ENCODE data around the gene GPR173.

Gene GPR173

DNA sequence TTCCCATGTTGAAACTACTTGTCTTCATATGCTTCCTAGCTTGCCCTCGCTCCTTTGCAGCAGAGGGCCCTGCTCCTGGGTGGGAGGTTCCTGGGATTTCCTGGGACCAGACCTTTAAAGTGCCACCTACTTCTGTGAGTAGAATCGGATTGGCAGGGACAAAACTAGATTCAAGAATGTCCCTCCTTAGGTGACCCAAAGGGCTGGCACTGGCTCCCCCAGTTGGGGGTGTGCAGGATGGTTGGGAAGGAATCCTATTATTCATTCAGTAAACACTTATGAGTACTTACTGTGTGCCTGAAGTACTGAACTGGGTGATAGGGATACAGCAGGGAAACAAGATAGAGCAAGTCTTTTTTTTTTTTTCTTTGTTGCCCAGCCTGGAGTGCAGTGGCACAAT lies 42.8 kb downstream of the GPR173 start:
- H3K4me3 Mint-ChIP-seq = no peak overlapping the region
- no peak overlapping the region for H3K27ac Mint-ChIP-seq
- H3K9me3 Mint-ChIP-seq = no peaks in the 10 kb centered on the region
- H3K4me1 Mint-ChIP-seq (ENCODE audit: low read depth) = peaks cover 44% of the 10 kb centered on the region
- H3K36me3 Mint-ChIP-seq (ENCODE audit: low read depth) = peaks cover 15% of the 10 kb centered on the region
- no peaks in the 10 kb centered on the region for H3K27me3 Mint-ChIP-seq

DNA sequence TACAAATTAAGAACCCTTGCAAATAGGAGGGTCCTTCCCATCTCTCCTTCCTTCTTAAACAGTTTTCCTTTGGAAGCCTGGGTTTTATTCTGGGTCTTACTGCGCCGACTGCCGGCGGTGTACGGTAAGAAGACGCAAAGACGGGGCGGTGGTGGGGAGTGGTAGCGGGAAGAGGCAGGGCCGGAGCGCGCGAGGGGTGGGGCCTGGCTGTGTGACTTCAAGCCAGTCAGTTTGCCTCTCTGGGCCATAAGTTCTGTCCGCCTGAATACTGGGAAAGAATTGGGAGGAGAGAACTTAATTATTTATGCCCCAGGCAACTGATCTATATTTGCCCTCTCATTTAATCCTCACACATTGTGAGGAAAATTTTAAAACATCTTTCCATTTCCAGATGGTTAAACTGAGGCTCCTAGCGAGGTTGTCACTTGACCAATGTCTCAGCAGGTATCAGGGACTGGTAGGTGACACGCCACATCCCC lies 44.6 kb downstream of the GPR173 start:
- H3K9me3 Mint-ChIP-seq = no peaks in the 10 kb centered on the region
- peak overlapping the region; percentile 92 for H3K4me3 Mint-ChIP-seq
- peaks cover 27% of the 10 kb centered on the region for H3K4me1 Mint-ChIP-seq (ENCODE audit: low read depth)
- peak overlapping the region; percentile 92 for H3K27ac Mint-ChIP-seq
- no peaks in the 10 kb centered on the region for H3K27me3 Mint-ChIP-seq
- H3K36me3 Mint-ChIP-seq (ENCODE audit: low read depth) = peaks cover 3% of the 10 kb centered on the region

DNA sequence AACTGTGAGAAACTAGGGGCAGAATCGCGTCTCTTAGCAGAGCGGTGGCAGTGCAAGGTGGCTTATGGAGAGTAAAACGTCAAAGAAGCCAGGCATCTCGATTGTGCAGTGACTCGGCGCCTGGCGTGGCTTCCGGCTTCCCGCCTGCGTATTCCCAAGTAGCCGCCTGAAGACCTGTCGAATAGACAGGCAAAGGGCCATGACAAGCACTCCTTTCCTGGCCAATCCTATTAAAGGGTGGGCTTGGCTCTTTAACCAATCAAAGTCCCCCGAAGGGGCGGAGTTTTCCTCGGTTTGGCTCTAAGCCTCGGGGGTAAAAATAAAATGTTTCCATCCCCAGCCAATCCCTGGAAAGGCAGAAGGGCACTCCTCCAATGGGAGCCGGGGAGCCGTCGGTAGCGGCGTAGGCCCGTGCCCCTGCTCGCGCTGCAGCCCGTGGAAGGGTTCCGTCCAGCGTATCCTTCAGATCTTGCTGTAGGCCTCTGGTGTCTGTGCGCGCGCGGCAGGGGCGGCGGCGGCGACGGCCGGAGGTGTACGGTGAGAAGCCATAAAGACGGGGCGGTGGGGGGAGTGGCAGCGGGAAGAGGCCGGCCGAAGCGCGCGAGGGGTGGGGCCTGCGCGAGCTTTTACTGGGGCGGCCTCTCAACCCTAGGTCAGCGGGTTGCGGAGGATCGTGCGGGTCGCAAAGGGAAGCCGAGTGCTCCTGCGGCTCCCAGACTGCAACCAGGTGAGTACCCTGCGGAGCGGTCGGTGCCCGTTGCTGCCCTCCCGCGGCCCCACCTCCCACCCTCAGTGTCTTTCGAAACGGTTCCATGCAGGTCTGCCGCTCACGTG lies 45.4 kb downstream of the GPR173 start, which contains the start of gene KANTR:
Gene KANTR (plus strand): TSS at position 395 of the 834 bp plus-strand sequence. CDS start 30,131 bp downstream, outside the sequence.
- Mint-ChIP-seq H3K36me3 (ENCODE audit: low read depth) (no peaks in the 10 kb centered on the region), H3K9me3 (no peaks in the 10 kb centered on the region), H3K27me3 (no peaks in the 10 kb centered on the region), H3K27ac (peak within 1 kb of the TSS; percentile 92), H3K4me1 (ENCODE audit: low read depth) (peaks cover 20% of the 10 kb centered on the region), H3K4me3 (peak within 1 kb of the TSS; percentile 92)

DNA sequence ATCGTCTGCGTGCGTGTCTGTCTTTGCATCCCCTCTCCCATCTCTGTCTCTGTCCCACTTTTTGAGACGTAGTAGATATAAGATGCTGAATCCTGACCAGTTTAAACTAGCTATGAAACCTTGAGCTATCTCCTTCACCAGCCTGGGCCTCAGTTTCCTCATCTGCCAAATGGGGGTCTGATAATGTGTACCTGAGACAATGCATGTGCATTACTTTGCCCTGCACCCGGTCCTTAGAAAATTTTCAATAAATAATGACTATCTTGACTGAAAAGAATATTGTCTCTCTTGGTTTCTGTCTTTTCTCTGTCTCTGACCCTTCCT lies 46.0 kb downstream of the GPR173 start:
- H3K4me1 Mint-ChIP-seq (ENCODE audit: low read depth) = peaks cover 17% of the 10 kb centered on the region
- H3K27ac Mint-ChIP-seq = peak overlapping the region; percentile 81
- H3K4me3 Mint-ChIP-seq = peak overlapping the region; percentile 92
- no peaks in the 10 kb centered on the region for H3K9me3 Mint-ChIP-seq
- H3K27me3 Mint-ChIP-seq = no peaks in the 10 kb centered on the region
- H3K36me3 Mint-ChIP-seq (ENCODE audit: low read depth) = peaks cover 4% of the 10 kb centered on the region

DNA sequence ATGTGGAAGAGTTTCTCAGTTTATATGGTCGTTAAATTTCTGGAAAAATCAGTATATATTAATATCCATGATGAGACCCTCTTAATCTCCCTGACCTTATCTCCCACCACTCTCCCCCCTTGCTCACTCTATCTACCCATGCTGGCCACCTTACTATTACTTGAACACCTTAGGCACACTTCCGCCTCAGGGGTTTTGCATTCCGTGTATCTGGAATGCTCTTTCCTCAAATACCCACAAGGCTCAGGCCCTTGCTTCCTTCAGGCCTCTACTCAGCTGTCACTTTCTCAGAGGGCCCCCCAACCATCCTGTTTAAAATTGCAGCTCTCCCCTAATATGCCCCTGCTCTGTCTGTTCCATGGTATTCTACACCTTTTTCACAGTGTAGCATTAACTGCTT lies 47.2 kb downstream of the GPR173 start:
- Mint-ChIP-seq H3K27me3 (no peaks in the 10 kb centered on the region), H3K27ac (no peak overlapping the region), H3K4me3 (peak overlapping the region; percentile 35)

DNA sequence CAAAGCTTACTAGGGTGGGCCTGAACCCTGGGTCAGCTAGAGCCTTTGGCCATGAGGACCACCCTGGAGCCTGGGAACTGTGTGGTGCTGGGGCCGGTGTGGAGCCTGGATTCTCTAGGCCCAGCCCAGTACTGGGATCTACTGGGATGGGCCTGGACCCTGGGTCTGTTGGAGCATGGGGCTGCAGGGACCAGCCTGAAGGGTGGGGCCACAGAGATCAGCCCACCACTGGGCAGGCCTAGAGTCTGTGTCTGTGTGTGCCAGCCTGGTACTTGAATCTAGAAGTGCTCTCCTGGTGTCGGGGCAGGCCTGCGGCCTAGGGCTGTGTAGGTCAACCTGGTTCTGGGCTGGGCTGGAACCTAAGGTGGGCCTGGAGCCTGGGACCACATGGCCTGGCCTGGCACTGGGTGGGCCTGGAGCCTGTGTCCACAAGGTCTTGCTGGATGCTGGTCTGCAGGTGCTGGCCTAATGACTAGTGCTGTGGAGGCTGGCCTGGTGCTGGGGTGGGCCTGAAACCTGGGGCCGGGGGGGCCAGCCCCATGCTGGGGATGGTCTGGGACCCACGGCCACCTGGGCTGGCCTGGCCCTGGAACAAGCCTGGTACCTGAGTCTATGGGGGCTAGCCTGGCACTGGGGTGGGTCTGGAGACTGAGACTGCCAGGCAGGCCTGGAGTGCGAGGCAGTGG lies 66.4 kb downstream of the GPR173 start:
- H3K36me3 Mint-ChIP-seq (ENCODE audit: low read depth) = peaks cover 14% of the 10 kb centered on the region
- no peaks in the 10 kb centered on the region for H3K27me3 Mint-ChIP-seq
- no peak overlapping the region for H3K4me3 Mint-ChIP-seq
- no peaks in the 10 kb centered on the region for H3K9me3 Mint-ChIP-seq
- no peak overlapping the region for H3K27ac Mint-ChIP-seq
- H3K4me1 Mint-ChIP-seq (ENCODE audit: low read depth) = peaks cover 8% of the 10 kb centered on the region

More for the DNA sequence above, 47.2 kb downstream of the GPR173 start:
- H3K4me1 Mint-ChIP-seq (ENCODE audit: low read depth) = peaks cover 17% of the 10 kb centered on the region
- no peaks in the 10 kb centered on the region for H3K9me3 Mint-ChIP-seq
- peaks cover 6% of the 10 kb centered on the region for H3K36me3 Mint-ChIP-seq (ENCODE audit: low read depth)

DNA sequence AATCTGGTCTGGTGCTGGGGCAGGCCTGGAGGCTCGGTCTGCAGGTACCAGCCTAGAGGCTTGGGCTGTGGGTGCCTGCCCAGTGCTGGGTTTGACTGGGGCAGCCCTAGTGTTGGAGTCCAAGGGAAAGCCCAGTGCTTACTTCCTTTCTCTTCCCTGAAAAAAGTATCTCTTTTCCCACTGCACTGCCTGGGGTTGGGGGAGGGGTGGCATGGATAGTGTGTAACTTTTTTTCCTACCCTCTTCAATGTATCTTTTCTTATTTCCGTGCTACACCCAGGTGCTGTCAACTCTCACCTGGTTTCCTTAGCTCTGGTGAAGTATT lies 66.9 kb downstream of the GPR173 start:
- Mint-ChIP-seq H3K27me3 (no peaks in the 10 kb centered on the region), H3K4me3 (no peak overlapping the region), H3K36me3 (ENCODE audit: low read depth) (peaks cover 14% of the 10 kb centered on the region), H3K4me1 (ENCODE audit: low read depth) (peaks cover 8% of the 10 kb centered on the region), H3K9me3 (no peaks in the 10 kb centered on the region), H3K27ac (peak overlapping the region; percentile 37)

DNA sequence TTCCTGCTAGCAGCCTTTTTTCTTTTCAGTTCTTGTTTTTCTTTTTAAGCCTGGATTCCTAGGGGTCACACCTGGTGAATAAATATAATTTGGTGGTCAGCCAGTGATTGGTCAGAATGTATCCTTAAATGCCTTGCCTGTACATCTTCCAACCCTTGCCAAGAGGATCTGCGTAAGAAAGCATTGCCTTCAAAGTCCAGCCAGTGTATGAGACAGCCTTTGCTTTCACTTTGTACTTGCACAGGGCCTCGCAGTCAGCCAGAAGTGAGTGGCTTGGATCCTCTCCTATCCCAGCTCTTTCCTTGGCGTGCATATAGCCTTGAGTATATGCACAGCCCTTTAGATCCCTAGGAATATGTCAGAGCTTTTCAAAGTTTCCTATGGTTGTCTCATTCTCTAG lies 67.5 kb downstream of the GPR173 start:
- H3K4me3 Mint-ChIP-seq = no peak overlapping the region
- no peaks in the 10 kb centered on the region for H3K27me3 Mint-ChIP-seq
- peaks cover 14% of the 10 kb centered on the region for H3K36me3 Mint-ChIP-seq (ENCODE audit: low read depth)
- H3K27ac Mint-ChIP-seq = no peak overlapping the region
- H3K9me3 Mint-ChIP-seq = no peaks in the 10 kb centered on the region
- H3K4me1 Mint-ChIP-seq (ENCODE audit: low read depth) = peaks cover 8% of the 10 kb centered on the region

DNA sequence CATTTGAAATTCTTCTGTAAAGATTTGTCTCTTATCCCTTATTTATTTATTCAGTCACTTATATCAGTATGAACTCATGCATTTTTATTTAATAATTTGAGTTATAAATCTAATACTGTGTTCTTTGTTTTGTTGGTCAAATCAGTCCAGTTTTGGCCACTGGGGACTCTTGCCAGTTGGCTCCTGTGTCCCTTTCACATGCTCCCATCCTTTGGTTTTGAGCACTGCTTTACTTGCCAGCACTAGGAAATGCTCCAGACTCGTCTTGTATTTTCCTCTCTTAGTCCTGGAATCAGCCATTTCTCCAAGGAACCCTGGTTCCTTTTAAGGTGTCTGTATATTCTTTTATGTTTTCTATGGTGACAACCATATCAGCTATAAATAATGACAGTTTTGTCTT lies 73.4 kb downstream of the GPR173 start:
- Mint-ChIP-seq H3K27ac (no peak overlapping the region), H3K9me3 (no peaks in the 10 kb centered on the region), H3K36me3 (ENCODE audit: low read depth) (peaks cover 15% of the 10 kb centered on the region), H3K27me3 (no peaks in the 10 kb centered on the region), H3K4me3 (no peak overlapping the region), H3K4me1 (ENCODE audit: low read depth) (peaks cover 10% of the 10 kb centered on the region)

DNA sequence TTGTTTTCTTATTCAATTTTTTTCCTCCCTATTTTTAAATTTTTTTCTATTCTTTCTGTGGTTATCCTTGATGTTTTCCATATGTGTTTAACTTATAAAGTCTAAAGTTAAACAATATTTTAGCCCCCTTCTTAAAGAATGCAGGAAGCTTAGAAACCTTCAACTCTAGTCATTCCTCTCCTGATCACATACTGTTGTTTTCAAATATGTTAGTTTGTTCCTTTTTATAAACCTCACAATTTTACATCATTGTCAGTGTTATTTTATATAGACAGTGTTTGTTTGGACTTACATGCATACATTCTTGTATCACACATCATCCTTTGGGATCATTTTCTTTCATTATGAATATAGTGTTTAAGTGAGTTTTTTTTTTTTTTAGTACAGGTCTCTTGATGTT lies 76.9 kb downstream of the GPR173 start:
- Mint-ChIP-seq H3K4me1 (ENCODE audit: low read depth) (peaks cover 10% of the 10 kb centered on the region), H3K27me3 (no peaks in the 10 kb centered on the region), H3K9me3 (no peaks in the 10 kb centered on the region), H3K36me3 (ENCODE audit: low read depth) (peaks cover 15% of the 10 kb centered on the region), H3K4me3 (no peak overlapping the region), H3K27ac (no peak overlapping the region)

DNA sequence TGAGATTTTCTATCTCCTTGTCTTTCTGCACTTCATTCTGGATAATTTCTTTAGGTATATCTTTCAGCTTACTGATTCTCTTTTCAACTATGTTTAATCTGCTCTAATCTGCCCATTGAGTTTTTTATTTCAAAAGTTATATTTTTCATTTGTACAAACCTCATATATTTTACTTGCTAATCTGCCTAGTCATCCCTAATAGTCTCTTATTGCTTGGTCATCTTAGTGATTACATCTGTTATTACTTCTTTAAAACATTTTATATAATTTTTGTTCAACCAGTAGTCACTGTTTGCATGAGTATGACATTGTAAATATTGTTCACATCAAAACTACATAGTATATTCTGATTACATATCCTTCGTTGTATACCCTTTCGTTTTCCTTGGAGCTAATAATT lies 77.8 kb downstream of the GPR173 start:
- Mint-ChIP-seq H3K27ac (no peak overlapping the region), H3K36me3 (ENCODE audit: low read depth) (peaks cover 15% of the 10 kb centered on the region), H3K9me3 (no peaks in the 10 kb centered on the region), H3K27me3 (no peaks in the 10 kb centered on the region), H3K4me1 (ENCODE audit: low read depth) (peaks cover 10% of the 10 kb centered on the region), H3K4me3 (no peak overlapping the region)

DNA sequence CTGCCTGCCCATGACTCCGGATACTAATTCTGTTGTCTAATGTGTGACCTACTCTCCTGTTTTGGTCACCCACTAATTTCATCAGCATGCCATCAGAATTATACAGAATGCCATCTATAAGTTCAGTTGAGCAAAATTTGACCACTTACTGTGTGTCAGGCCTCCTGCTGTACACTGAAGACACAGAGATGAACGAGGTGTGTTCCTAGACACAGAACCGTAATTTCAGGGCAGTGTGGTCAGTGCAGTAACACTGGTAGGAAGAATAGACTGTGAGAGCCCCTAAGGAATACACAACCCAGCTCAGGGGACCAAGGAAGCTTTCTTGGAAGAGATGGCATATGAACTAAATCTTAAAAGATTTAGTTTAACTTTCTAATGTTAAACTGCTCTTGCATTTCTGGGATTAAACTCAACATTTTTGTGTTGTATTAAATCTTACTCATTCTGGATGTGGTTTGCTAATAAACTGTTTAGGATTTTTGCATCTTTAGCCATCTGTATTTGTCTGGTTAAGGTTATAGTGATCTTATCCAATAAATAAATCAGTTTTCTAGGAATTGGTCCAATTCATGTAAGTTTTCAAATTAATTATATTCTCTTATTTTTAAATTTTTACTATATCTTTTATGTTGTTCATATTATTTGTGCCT lies 79.6 kb downstream of the GPR173 start:
- Mint-ChIP-seq H3K27me3 (no peaks in the 10 kb centered on the region), H3K4me1 (ENCODE audit: low read depth) (peaks cover 10% of the 10 kb centered on the region), H3K36me3 (ENCODE audit: low read depth) (peaks cover 15% of the 10 kb centered on the region), H3K27ac (no peak overlapping the region), H3K9me3 (no peaks in the 10 kb centered on the region), H3K4me3 (no peak overlapping the region)
